NCI-H748 (cell line): Measurements from ENCODE around the gene ATP5F1D.
A peak's percentile ranks its signal among the peaks of the same experiment; 100 is the strongest.

ENCODE experiments used
- DNase-seq: peaks from one replicate; lab custom pipeline; 2025; ENCODE audit not compliant: unreplicated experiment; lab: John Stamatoyannopoulos, UW

The ATP5F1D gene

DNA sequence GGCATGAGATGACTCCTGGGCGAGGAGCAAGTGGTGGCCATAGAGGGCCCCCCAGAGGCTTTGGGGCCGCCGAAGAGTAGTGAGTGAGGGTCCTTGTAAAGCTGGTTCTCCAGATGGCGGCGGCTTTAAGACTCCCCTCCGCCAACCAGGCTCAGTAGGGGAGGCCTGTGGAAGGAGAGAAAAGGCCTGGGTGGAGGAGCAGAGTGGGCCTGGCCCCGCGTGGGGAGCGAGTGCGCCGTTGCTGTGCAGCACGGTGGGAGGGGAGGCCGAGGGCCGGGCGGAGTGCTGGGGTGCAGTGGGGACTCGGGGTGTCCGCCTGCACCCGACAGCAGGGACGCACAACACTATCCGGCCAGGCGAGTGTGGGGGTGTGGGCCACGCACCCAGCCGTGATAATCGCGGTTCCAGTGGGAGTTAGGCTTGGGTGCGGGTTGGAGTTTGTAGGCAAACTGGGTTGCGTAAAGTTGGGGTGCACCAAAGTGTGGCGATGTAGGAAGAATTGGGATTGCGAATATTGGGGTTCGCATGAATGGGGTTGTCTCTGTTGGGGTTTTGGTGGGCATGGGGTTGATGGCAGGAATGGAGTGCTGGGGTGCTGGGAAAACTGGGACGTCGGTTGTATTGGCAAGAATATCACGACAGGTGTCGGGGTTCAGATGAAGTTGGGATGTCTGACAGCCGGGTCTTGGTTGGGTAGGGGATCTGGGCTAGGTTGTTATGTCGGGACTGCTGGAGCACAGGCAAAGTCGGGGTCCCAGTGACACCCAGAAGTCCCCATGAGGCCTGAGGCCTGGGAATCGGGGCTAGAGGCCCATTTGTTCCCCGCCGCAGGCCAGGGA, 26.9 kb downstream of the ATP5F1D start:
- no peak for DNase-seq

DNA sequence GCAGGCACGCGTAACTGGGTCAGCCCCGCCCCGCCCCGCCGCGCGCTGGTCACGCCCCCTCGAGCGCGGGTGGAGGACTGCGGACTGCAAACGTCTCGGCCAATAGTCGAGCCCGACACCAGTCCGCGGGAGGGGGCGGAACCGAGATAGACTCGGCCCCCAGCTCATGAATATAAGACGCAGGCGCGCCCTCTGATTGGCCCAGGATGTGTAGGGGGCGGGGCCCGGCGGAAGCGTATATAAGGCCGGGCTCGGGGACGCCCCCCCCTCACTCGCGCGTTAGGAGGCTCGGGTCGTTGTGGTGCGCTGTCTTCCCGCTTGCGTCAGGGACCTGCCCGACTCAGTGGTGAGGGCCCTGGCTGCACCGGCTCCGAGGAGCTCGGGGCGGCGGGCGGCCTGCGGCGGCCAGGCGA, 27.5 kb downstream of the ATP5F1D start, which contains the start of gene CIRBP:
Gene CIRBP (plus strand): TSS at position 268 of the 413 bp plus-strand sequence. CDS start 1,602 bp downstream, outside the sequence.
- DNase-seq, result peak; percentile 96

DNA sequence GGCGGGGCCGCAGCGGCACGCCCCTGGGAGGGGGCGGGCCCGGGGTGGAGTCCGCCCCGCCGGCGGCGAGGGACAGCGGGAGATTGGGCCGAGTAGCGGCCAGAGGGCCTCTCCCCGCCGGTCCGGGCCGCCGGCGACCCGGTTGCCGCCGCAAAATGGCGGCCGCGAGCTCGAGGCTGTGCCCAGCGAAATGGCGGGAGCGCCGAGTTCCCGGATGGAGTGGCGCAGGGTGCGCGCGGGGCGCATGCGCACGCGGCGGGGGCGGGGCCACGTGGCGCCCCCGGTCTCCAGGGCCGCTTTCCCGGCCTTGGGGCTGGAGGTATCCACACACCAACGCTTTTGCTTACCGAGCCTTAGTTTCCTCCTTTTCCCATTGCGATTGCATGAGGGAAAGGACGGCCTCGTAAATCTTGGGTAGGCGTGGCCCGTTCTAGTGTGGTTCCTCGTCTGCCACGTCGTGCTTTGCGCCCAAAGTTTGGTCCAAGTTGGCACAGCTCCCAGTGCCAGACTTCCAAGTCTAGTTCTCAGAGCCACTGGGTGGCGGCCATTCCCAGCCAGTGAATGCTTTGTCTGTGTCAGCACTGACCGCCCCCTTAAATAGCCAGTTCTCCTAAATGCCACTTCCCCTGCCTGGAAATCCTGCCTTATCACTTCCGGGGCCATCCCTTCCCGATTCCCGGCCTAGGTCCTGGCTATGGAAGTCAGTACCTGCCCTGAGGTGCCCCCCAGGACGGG, 28.1 kb downstream of the ATP5F1D start:
- DNase-seq, result peak; percentile 85

DNA sequence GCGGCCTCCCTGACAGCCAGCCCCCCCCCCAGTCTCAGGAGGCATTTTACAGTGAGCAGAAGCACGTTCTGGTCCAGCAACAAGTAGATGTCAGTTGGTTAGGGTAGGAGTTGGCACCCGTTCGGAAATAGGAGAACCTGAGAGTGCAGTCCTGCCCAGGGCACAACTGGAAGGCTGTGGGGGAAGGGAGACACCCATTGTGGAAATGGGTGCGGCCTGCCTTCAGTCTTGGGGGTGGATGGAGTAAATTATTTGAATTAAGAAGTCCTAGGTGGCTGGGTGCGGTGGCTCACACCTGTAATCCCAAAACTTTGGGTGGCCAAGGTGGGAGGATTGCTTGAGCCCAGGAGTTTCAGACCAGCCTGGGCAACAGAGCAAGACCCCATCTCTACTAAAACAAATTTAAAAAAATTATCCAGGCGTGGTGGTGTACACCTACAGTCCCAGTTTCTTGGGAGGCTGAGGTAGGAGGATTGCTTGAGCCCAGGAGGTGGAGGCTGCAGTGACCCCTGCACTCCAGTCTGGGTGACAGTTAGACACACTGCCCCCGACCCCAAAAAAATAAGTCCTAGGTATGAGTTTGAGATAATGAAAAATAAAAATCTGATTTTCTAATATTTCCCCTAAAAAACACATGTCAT, 28.8 kb downstream of the ATP5F1D start:
- DNase-seq, result no peak

DNA sequence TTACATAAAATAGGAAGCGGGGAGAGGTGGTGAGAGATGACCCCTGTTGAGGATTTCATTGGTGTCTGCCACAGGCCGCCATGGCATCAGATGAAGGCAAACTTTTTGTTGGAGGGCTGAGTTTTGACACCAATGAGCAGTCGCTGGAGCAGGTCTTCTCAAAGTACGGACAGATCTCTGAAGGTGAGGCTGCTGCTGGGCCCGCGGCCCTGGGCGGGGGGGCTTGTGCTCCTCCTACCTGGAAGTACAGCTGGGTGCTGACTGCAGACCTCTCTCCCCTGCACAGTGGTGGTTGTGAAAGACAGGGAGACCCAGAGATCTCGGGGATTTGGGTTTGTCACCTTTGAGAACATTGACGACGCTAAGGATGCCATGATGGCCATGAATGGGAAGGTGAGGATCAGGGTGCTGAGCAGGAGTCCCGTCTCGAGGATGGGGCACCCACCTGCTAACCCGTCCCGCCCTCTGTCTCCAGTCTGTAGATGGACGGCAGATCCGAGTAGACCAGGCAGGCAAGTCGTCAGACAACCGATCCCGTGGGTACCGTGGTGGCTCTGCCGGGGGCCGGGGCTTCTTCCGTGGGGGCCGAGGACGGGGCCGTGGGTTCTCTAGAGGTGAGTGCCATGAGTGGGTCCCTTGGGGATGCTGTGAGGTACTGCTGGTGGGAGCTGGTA, 29.4 kb downstream of the ATP5F1D start:
- no peak for DNase-seq

DNA sequence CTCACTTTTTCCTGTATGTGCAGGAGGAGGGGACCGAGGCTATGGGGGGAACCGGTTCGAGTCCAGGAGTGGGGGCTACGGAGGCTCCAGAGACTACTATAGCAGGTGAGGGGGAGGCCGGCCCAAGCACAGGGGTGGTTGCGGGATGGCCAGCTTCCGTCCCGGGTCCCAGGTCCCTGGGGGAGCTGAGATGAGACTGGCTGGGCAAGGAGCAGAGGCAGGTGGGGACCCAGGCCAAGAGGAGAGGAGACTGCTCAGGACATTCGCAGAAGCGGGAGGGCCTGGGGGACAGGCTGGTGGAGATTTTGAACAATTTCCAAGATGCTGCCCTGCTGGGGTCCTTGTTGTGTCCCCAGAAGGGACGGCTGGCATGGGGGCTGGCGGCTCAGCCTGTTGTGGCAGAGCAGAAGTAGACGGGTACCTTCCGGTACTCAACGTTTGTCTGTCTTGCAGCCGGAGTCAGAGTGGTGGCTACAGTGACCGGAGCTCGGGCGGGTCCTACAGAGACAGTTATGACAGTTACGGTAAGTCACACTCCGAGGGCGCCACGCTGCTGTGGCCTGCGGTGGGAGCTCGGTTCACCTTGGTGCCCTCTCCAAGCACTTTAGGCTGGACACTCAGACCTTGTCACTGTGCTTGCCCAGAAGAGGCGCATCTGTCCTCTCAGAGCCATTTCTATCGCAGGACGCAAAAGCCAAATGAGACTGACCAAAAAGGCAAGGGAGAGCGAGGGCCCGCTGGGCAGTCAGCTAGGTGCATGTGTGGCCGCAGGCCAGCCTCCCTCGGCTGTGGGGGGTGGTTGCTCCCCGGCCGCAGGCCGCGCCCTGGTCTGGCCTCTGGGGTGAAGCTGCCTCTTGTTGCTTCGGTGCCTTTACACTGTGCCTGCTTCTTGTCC, 30.2 kb downstream of the ATP5F1D start:
- DNase-seq, result no peak

DNA sequence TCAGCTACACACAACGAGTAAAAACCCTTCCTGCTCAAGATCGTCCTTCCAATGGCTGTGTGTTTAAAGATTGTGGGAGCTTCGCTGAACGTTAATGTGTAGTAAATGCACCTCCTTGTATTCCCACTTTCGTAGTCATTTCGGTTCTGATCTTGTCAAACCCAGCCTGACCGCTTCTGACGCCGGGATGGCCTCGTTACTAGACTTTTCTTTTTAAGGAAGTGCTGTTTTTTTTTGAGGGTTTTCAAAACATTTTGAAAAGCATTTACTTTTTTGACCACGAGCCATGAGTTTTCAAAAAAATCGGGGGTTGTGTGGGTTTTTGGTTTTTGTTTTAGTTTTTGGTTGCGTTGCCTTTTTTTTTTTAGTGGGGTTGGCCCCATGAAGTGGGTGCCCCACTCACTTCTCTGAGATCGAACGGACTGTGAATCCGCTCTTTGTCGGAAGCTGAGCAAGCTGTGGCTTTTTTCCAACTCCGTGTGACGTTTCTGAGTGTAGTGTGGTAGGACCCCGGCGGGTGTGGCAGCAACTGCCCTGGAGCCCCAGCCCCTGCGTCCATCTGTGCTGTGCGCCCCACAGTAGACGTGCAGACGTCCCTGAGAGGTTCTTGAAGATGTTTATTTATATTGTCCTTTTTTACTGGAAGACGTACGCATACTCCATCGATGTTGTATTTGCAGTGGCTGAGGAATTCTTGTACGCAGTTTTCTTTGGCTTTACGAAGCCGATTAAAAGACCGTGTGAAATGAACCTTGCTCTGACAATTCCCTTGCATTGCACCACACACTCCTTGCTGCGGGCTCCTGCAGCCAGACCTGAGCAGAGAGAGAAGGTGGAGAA, 31.1 kb downstream of the ATP5F1D start:
- DNase-seq, result no peak

DNA sequence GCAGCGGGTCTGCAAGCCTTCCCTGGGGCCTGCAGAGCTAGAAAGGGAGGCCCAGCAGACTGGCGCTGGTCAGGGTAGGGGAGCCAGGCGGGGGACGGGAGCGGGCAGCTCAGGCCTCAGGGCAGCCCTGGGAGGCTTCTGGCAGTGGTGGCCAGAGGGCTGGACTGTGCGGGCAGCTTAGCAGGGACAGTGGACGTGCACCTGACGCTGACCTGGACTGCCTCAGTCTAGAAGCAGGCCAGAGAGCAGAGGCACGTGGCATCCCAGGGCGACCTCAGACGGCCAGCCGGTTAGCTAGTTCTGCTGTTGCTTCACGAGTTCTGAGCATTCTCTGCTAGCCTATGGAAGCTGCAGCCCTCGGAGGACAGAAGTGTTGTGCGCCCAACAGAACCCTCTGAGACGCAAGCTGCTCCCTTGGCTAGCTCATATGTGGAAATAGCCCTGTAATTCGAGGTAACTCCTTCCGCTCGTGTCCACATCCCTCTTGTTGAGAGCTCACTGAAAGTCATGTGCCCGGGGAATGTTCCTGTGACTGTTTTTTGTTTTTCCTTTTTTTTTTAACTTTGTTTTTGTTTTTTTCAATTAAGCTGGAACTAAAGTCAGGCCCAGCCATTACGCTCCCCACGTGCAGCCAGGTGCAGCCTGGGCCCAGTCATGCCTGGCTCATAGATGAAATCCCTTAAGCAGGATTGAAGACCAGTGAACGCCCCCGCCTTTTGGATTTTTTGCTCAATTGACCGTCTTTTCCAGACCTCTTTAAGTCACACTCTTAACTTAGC, 31.9 kb downstream of the ATP5F1D start:
- DNase-seq, result no peak

DNA sequence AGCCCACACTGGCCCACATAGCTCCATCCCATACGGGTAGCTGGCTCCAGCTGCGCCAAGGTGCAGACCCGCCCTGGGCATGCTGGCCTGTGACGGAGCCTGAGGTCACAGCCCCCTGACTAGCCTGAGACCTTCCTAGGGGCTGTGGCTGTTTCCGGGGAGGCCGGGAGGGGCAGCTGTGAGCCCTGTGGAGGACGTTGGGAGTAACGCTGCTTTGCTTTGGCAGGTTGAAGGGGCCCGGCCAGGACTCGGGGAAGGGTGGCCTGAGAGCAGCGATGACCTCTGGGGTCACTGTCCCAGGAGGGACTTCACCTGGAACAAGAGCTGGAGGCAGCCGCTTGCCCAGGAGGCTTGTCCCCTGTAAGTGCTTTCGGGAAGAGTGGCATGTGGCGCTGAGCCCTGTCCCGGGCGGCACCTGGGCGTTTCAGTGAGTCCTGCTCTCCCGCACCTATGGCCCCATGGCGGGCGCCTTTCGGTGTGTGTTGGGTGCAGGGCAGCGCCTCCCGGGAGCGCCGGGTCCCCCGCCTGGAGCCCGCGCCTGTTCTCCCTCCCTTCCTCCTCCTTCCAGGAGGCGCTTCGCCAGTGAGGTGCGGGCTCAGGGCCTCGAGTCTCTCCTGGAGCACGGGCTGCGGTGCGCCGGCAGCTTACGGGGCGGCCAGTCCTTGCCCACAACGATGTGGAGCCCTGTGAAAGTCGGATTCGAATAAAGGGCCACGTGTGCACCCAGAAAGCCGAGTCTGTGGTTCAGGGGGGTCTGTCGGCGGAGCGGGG, 32.7 kb downstream of the ATP5F1D start:
- no peak for DNase-seq

DNA sequence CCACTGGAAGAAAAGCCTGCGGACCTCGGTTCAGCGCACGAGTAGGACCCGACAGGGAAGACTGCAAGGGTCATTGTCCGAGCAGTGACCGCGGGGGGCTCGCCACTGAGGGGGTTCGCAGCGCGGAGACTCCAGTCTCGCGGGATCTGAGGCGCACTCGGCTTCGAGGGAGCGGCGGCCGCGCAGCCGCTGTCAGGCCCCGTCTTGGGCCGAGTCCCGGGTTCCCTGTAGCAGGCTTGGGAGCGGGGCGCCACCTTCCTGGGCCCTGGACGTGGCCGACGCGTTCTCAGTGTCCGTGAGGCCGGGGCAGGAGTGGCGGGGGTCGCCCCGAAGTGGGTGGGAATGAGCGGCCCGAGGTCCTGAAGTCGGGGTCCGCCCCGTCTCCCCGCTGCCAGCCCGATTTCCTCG, 33.3 kb downstream of the ATP5F1D start:
- DNase-seq, result peak; percentile 26

DNA sequence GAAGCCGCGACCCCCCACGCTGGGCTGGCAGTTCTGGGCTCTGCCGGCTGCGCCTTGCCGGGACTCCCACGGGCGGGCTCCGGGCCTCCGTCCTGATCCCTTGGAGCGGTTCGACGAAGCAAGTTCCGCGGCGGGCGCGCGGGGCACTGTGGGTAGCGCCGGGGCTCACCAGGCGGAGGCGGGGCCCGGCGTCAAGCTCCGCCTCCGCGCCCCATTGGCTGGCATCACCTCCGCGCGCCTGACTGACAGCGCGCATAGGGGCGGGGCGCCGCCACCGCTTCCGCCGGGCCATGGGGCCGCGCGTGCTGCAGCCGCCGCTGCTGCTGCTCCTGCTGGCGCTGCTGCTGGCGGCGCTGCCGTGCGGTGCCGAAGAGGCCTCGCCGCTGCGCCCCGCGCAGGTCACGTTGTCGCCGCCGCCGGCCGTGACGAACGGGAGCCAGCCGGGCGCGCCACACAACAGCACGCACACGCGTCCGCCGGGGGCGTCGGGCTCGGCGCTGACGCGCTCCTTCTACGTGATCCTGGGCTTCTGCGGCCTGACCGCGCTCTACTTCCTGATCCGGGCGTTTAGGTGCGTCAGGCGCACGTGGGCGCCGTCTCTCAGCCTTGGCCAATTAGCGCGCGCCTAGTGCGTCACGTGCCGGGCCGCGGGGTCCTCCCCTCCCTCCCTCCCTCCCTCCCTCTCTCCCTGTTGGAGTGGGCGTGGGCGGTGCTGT, 33.9 kb downstream of the ATP5F1D start, which contains the start of gene FAM174C:
Gene FAM174C (plus strand): TSS at position 271 of the 716 bp plus-strand sequence. CDS start 20 bp downstream, at position 291.
- peak; percentile 95 for DNase-seq

DNA sequence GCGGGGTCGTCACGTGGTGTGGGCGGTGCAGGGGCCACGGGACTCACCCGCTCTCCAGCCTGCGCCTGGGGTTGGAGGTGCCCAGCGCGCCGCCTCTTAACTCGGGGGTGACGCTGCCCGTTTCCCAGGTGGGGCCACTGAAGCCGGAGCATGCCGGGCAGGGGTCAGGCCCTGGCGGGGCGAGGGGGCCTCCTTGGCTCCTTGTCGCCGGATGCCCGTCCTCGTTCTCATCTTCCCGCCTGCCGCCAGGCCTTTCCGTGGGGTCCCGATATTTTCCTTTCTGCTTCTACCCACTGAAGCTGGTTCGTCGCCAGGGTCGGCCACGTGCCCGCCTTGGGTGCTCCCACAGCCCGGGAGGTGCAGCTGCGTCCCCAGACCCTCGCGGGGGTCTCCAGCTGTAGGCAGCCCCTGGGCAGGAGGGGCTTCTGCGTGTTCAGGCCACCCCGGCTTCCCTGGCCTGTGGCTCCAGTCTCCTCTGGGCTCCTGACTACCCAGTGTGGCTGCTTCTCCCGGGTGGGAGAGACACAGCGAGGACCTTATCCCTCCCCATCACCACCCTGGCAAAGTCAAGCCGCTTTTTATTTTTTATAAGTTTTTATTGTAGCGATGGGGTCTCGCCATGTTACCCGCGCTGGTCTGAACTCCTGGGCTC, 34.6 kb downstream of the ATP5F1D start:
- DNase-seq, result no peak

DNA sequence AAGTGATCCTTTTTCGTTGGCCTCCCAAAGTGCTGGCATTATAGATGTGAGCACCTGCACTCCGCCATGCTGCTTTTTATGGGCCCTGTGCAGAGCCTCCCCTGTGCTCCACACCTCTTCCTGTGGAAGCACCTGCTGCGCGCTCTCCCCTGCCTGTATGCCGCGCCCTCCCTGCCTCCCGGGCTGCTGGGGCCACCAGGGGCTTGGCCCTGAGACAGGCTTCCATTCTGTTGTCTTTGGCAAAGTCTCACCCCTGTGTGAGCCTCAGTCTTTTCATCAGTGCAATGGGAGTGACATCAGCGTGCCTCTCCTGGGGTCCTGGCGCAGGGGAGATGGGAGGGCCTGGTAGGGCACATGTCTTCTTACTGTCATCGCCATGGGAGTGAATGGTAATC, 35.1 kb downstream of the ATP5F1D start:
- DNase-seq, result peak; percentile 40

DNA sequence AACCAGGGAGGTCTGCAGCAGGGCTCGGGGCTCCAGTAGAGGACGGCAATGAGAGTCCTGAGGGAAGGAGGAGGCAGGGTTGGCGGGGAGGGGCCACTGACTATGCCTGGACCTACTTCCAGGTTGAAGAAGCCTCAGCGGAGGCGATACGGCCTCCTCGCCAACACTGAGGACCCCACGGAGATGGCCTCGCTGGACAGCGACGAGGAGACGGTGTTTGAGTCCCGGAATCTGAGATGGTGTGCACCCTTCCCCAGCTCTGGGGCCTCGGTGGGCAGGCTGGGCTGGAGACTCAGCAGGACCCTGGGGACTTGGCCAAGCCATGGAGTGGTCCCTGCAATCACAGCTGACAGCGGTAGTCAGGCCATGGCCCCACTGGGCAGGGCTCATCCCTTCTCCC, 35.5 kb downstream of the ATP5F1D start:
- DNase-seq, result no peak

DNA sequence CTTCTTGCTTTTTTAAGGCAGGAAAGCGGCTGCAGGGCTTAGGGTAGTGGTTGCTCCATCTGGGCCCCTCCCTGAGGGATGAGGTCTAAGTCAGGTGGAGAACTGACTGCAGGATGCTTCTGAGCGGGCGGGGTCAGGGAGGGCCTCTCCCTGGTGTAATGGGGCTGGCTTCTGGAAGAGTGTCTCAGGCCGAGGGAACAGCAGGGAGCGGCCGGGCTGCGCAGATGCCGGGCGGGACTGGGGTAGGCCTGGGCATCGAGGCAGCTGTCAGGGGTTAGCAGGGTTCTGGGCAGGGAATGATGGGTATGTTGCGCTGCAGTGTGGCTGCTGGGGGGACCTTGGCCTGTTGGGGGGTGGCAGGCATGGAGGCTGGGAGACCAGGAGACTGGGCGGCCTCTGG, 36.5 kb downstream of the ATP5F1D start:
- no peak for DNase-seq
